LNCAP (cell line): ENCODE results near the gene CFL1.

Experiments
- TF ChIP-seq, protein P1 (sequence below): fragments of 450-650 bp; IDR thresholded peaks from 2 replicates; pipeline ENCODE4 v1.5.1; 2017; ENCODE audit warnings: mild to moderate bottlenecking

CFL1 gene

DNA sequence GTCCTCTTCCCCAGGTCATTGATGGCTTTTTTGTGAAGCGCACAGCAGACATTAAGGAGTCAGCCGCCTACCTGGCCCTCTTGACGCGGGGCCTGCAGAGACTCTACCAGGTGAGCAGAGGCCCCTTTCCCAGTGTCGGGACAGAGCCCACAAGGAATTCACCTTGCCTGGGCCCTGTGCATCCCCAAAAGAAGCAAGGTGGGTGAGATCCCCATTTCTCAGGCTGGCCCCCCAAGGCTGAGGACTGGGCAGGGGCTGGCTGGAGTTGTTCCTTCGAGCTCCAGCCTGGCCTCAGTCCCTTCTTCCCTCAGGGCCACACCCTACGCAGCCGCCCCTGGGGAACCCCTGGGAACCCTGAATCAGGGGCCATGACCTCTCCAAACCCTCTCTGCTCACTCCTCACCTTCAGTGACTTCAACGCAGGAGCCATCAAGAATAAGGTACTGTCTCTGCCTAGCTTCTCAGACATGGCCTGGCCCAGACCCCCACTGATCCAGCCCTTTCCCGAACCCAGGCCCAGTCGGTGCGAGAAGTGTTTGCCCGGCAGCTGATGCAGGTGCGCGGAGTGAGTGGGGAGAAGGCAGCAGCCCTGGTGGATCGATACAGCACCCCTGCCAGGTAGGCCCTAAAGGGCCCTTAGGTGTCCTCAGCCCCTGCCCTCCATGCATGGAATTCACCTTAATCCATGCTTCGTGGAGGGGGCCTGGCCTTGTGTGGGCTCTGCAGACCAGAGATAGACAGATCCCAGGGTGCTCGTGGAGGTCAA lies 6.9 kb upstream of the CFL1 start:
- TF ChIP-seq, protein P1, sequence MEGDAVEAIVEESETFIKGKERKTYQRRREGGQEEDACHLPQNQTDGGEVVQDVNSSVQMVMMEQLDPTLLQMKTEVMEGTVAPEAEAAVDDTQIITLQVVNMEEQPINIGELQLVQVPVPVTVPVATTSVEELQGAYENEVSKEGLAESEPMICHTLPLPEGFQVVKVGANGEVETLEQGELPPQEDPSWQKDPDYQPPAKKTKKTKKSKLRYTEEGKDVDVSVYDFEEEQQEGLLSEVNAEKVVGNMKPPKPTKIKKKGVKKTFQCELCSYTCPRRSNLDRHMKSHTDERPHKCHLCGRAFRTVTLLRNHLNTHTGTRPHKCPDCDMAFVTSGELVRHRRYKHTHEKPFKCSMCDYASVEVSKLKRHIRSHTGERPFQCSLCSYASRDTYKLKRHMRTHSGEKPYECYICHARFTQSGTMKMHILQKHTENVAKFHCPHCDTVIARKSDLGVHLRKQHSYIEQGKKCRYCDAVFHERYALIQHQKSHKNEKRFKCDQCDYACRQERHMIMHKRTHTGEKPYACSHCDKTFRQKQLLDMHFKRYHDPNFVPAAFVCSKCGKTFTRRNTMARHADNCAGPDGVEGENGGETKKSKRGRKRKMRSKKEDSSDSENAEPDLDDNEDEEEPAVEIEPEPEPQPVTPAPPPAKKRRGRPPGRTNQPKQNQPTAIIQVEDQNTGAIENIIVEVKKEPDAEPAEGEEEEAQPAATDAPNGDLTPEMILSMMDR, result no peak

- TF ChIP-seq, protein P1, result no peak
Measured at GRCh38 chr11:65863889-65864705, 6.1 kb upstream of the CFL1 start.

DNA sequence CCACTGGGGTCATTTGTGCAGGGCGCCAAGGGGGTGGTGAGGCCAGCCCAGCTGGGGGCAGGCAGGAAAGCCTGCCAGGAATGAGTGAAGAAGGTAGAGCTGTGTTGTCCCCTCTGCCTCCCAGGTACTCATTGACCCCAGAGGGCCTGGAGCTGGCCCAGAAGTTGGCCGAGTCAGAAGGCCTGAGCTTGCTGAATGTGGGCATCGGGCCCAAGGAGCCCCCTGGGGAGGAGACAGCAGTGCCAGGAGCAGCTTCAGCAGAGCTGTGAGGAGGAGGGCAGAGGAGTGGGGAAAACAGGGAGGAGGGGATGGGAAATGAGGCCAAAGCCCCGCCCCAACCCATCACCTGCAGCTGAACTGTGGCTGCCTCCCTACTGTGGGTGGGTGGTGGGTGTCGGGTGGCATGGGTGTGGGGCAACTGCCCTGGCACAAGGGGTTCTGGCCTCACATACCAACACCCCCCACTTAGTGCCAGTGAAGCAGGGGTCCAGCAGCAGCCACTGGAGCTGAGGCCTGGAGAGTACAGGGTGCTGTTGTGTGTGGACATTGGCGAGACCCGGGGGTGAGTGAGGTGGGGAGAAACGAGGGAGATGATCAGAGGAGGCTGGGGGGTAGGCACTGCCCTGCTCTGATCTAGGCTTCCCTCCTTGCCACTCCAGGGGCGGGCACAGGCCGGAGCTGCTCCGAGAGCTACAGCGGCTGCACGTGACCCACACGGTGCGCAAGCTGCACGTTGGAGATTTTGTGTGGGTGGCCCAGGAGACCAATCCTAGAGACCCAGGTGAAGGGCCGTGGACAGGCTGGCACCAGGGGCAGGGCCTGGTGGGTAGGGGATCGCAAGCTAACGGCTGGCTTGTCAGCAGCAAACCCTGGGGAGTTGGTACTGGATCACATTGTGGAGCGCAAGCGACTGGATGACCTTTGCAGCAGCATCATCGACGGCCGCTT lies 5.2 kb upstream of the CFL1 start:
- TF ChIP-seq, protein P1, result no peak

- TF ChIP-seq, protein P1, result no peak
Measured at GRCh38 chr11:65862191-65862735, 4.3 kb upstream of the CFL1 start.

DNA sequence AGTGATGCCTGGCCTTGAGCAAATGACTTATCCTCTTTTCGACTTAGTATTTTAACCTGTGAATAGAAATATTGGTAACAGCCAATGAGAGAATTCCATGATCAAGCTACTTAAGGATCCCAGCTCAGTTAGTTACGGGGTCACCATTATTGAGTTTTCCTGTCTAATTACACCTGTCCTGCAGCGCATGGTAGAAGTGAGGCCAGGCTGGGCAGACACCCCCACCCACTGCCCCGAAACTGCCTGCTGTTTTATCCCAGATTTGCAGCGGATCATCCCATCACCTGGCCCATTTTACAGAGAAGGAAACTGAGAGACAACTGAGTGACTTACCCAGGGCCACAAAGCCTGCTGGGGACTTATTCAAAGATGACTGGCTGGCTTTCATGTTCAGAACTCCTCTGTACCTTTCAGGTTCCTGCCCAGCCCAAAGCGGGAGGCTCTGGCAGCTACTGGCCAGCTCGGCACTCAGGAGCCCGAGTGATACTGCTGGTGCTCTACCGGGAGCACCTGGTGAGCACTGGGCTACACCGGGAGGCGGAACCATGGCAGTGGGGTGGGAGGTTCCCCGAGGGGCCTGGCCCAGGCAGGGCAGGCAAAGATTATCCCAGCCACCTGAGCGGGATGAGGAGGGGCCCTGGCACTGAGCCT lies 3.7 kb upstream of the CFL1 start:
- TF ChIP-seq, protein P1, result no peak

- TF ChIP-seq, protein P1, result no peak
Measured at GRCh38 chr11:65861165-65861505, 3.2 kb upstream of the CFL1 start.
